Transverse colon (tissue), 4 donors: Measurements from ENCODE around the gene PRKAR1B. TPM values are rescaled to one million over a fixed set of nuclear protein-coding genes. Genes with fewer than 3 reads are reported as not detected.

ENCODE experiments used
- DNase-seq: peaks from one replicate; pipeline ENCODE4 v3.0.0-alpha.2; 2019
- H3K27ac ChIP-seq, 4 donors: fragments of 200-600 bp; sonication (generic); 2 replicates each; pipeline ENCODE4 v1.5.1; 2016 to 2018; ENCODE audit warnings: inconsistent platforms in 4 of 4
- H3K27me3 ChIP-seq: fragments of 200-600 bp; sonication (generic); 2 replicates; pipeline ENCODE4 v1.5.1; 2017; ENCODE audit warnings: inconsistent platforms
- H3K36me3 ChIP-seq, 4 donors: fragments of 200-600 bp; sonication (generic); 2 replicates each; pipeline ENCODE4 v1.5.1; 2017 to 2019; ENCODE audit warnings: inconsistent platforms in 4 of 4
- H3K4me1 ChIP-seq, 4 donors: fragments of 200-600 bp; sonication (generic); 2 replicates each; pipeline ENCODE4 v1.5.1; 2017 to 2020; ENCODE audit warnings: inconsistent platforms in 4 of 4
- H3K4me3 ChIP-seq, 4 donors: fragments of 200-600 bp; sonication (generic); 1 replicate in 1 of 4; 2 replicates in 3 of 4; pipeline versions ENCODE4 v1.5.1 to v1.6.1; 2017 to 2019; ENCODE audit warnings: inconsistent platforms in 4 of 4
- H3K9me3 ChIP-seq, 2 donors: fragments of 200-600 bp; sonication (generic); 2 replicates each; pipeline ENCODE4 v1.5.1; 2017 to 2019; ENCODE audit warnings: inconsistent platforms in 2 of 2
- EP300 ChIP-seq: sonication (generic); formaldehyde crosslinking; IDR thresholded peaks from one replicate; pipeline ENCODE4 v1.6.1; 2017; ENCODE audit warnings: antibody characterized with exemption, low read depth
- POLR2A ChIP-seq: fragments of 450-650 bp; IDR thresholded peaks from one replicate; pipeline ENCODE4 v1.6.1; 2016; ENCODE audit warnings: antibody characterized with exemption, mild to moderate bottlenecking, moderate library complexity
- POLR2AphosphoS5 ChIP-seq, 3 donors: sonication (generic); formaldehyde crosslinking; IDR thresholded peaks; one replicate each; pipeline ENCODE4 v1.6.1; 2016; ENCODE audit warnings: antibody characterized with exemption in 3 of 3
- WGBS, 2 donors: methylation state at CpG; one replicate each; pipeline ENCODE4 v1.1.5; 2018; ENCODE audit warnings: low coverage in 1 of 2; 5-methylcytosine and 5-hydroxymethylcytosine counted together
- in situ Hi-C, 4 donors: fragments of 200-750 bp; cut with MboI; loops; one replicate each; pipeline versions ENCODE4 v1.15.0 to v1.15.1; 2017; ENCODE audit warnings: low sequenced_read_pairs in 3 of 4, low pct_ligation_motif_present in 1 of 4, low pct_unique_long_range_greater_than_20kb in 1 of 4
- intact Hi-C: fragments of 100-400 bp; cut with DNase I; formaldehyde crosslinking; loops from one replicate; pipeline ENCODE4 v1.15.1; 2023; ENCODE audit warnings: low total_unique reads
- total RNA-seq, 4 donors: library from RNA; depleted of rRNA; stranded (reverse); fragments of >200 nt; gene quantifications; one replicate each; pipeline ENCODE4 v1.1.0, GENCODE V29; 2016
- TF ChIP-seq, protein P1 (sequence below), 5 experiments: fragments of 200-600 bp in 3 of 5; fragments of 450-650 bp in 2 of 5; sonication (generic) in 3 of 5; IDR thresholded peaks; 1 replicate in 2 of 5; 2 replicates in 3 of 5; pipeline ENCODE4 v1.5.1; 2016 to 2017; ENCODE audit warnings: antibody characterized with exemption in 5 of 5, inconsistent platforms in 3 of 5, mild to moderate bottlenecking in 2 of 5, moderate library complexity in 1 of 5

Gene PRKAR1B
- total RNA-seq, 4 donors from 2014 or later, result 15.7 to 53.9 (median 16.9) TPM

DNA sequence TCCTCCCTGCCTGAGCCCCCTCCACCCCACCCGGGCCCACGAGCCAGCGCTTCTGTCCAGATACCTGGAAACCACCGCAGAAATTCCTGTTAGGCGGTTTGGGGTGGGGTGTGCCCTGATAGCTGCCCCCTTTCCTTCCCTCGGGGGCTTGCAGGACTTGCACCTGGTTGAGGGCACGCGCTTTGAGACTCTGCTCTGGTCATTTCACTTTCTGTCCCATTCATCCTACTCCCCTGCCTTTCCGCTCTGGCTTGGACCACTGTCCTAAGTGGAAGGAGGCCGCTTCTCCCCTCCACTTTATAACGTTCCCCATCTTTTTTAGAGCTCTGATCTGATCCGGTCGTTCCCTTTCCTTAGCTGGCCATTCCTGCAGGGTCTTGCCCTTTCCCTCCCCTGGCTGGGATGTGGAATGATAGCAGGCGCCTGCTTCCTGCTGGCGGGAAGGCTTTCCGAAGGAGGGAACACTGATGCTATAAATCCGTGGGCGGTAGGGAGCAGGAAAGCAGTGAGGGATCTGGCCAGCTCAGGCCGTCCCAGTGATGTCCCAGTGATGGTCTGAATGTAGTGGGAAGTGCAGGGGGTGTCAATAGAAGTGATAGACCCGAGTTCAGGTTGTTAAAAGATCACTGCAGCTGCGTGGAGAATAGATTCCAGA lies 852 bp upstream of the PRKAR1B start:
- Histone ChIP-seq H3K36me3 (peaks cover 0 to 5% (median 0%) of the 10 kb centered on the region in 4 donors), H3K9me3 (no peaks in the 10 kb centered on the region), H3K27me3 (no peaks in the 10 kb centered on the region), H3K4me1 (peaks cover 0 to 46% (median 27%) of the 10 kb centered on the region in 4 donors), H3K4me3 (peak overlapping the region in 3 of 4 donors; percentile 83 to 99 (median 99)), H3K27ac (peak overlapping the region; percentile 70 to 89 (median 80))
- in situ Hi-C loops (no loop called here), intact Hi-C loops (loop anchor here (10.0 kb wide), 1 partner anchor 213 kb away; the partner anchor contains the start of gene PDGFA)
- TF ChIP-seq EP300 (no peak), POLR2AphosphoS5 (IDR thresholded peaks at IDR 0.05) (no peak), POLR2A (no peak)
- TF ChIP-seq, protein P1, sequence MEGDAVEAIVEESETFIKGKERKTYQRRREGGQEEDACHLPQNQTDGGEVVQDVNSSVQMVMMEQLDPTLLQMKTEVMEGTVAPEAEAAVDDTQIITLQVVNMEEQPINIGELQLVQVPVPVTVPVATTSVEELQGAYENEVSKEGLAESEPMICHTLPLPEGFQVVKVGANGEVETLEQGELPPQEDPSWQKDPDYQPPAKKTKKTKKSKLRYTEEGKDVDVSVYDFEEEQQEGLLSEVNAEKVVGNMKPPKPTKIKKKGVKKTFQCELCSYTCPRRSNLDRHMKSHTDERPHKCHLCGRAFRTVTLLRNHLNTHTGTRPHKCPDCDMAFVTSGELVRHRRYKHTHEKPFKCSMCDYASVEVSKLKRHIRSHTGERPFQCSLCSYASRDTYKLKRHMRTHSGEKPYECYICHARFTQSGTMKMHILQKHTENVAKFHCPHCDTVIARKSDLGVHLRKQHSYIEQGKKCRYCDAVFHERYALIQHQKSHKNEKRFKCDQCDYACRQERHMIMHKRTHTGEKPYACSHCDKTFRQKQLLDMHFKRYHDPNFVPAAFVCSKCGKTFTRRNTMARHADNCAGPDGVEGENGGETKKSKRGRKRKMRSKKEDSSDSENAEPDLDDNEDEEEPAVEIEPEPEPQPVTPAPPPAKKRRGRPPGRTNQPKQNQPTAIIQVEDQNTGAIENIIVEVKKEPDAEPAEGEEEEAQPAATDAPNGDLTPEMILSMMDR (IDR thresholded peaks at IDR 0.05), result no peak
- whole genome bisulfite sequencing, 2 donors, result 15 to 27% methylated on average over 6 to 21 of the region's 21 CpGs
- no peak for DNase-seq

DNA sequence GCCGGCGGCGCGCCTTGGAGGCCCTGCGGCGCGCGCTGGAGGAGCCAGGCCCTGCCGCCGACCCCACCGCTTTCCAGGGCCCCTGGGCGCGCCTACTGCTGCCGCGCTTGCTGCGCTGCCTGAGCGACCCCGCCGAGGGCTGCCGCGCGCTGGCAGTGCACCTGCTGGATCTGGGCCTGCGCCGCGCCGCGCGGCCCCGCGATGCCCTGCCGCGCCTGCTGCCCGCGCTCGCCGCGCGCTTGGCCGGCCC lies 302 bp downstream of the PRKAR1B start:
- Histone ChIP-seq H3K36me3 (peaks cover 0 to 5% (median 0%) of the 10 kb centered on the region in 4 donors), H3K4me3 (peak overlapping the region; percentile 74 to 99 (median 91)), H3K9me3 (no peaks in the 10 kb centered on the region), H3K27ac (peak overlapping the region; percentile 70 to 89 (median 80)), H3K27me3 (no peaks in the 10 kb centered on the region), H3K4me1 (peaks cover 0 to 35% (median 17%) of the 10 kb centered on the region in 4 donors)
- no peak for TF ChIP-seq EP300
- no peak for TF ChIP-seq POLR2AphosphoS5 (IDR thresholded peaks at IDR 0.05)
- TF ChIP-seq, protein P1 (IDR thresholded peaks at IDR 0.05), result no peak
- TF ChIP-seq POLR2A, result no peak
- in situ Hi-C loops, result no loop called here
- intact Hi-C loops, result loop anchor here (1.0 to 10.0 kb wide), 2 partner anchors 58 to 212 kb away; partner anchors contain the start of gene PDGFA
- WGBS, 2 donors, result 0% methylated on average over 9 of the region's 39 CpGs; no CpG with 5 or more reads in 1 of the 2 donors
- no peak for DNase-seq

DNA sequence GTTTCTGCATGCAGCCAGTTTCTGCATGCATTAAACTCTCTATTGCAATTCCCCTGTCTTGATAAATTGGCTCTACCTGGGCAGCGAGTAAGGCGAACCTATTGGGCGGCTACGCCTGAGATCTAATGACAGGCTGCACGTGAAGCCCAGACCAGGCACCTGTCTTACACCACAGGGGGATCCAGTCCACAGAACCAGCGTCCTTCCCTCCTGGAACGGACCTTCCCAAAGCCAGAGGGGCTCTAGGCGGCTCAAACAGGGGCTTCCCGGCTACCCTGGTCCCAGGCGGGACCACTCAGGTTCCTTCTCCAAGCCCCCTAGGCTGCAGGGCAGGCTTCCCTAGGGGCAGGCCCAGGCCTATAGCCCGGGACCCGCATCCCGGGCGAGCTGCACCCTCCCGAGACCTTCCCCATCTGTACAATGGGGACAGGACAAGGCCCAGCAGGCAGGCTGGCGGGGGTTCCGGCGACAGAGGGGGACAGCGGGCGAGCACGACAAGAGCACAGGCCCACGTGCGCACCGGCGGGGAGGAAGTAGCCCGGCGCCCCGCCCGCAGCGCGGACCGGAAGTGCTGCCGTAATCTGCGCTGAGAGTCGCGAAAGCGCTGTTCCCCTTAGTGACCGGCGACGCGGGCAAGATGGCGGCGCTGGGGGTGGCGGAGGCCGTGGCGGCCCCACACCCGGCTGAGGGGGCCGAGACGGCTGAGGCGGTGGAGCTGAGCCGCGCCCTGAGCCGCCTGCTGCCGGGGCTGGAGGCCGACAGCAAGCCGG lies 812 bp downstream of the PRKAR1B start, which contains the start of gene DNAAF5:
TSS of gene DNAAF5 (plus strand) at position 616 of the 770 bp plus-strand sequence. CDS start at position 638, 22 bp downstream.
- in situ Hi-C loops (no loop called here), intact Hi-C loops (loop anchor here (1.0 to 10.0 kb wide), 2 partner anchors 58 to 211 kb away; partner anchors contain the start of gene PDGFA)
- WGBS, 2 donors, result 19 to 87% methylated on average over 4 to 34 of the region's 56 CpGs

DNA sequence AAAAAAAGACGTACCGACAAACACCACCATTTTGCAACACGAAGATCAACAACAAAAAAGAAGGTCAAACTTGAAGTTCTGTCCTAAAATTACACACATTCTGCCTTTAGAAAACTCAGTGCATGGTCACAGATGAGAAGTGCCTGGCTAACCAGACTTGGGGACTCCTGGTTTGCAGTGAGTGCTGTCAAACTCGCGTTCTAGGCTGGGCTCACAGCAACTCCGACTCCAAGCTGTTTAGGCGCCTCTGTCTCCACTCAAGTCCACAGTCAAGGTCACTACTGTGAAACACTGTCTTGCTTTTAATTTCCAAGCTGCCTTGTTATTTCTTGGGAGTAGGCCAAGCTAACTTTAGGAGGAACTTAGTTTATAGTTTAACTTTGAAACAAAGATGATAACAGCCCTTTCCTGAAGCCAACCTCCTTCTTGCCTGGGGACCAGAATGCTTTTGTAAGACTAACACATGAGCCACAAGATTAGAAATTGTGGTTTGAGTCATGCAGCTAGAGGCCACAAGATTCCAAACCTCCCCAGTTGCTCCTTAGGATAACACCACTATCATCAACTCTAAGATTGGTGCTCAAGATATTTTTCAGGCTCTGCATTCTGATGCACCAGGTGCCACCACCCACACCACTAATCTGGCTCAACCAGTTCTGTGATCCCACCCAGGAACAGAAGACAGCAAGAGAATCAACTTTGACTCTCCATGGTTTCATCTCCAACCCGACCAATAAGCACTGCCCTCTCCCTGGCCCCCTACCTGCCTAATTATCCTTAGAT lies 1.7 kb downstream of the PRKAR1B start:
- in situ Hi-C loops, result no loop called here
- intact Hi-C loops, result loop anchor here (1.0 to 10.0 kb wide), 2 partner anchors 57 to 211 kb away; partner anchors contain the start of gene PDGFA
- no peak overlapping the region for H3K27ac ChIP-seq
- no peak for TF ChIP-seq POLR2A
- TF ChIP-seq POLR2AphosphoS5 (IDR thresholded peaks at IDR 0.05), result no peak
- TF ChIP-seq, protein P1 (IDR thresholded peaks at IDR 0.05), result no peak
- no peak for TF ChIP-seq EP300
- H3K36me3 ChIP-seq, result peaks cover 0 to 3% (median 0%) of the 10 kb centered on the region in 4 donors
- no peak for DNase-seq
- H3K4me3 ChIP-seq, result no peak overlapping the region
- no peaks in the 10 kb centered on the region for H3K27me3 ChIP-seq
- 86 to 91% methylated on average over 8 of the region's 8 CpGs for WGBS, 2 donors
- H3K9me3 ChIP-seq, result no peaks in the 10 kb centered on the region
- peaks cover 0 to 27% (median 15%) of the 10 kb centered on the region in 4 donors for H3K4me1 ChIP-seq

More for the DNA sequence above, 812 bp downstream of the PRKAR1B start, which contains the start of gene DNAAF5:
- Histone ChIP-seq H3K27ac (peak within 1 kb of the TSS; percentile 70 to 89 (median 80)), H3K27me3 (no peaks in the 10 kb centered on the region), H3K36me3 (peaks cover 0 to 5% (median 0%) of the 10 kb centered on the region in 4 donors), H3K9me3 (no peaks in the 10 kb centered on the region), H3K4me1 (peaks cover 0 to 30% (median 15%) of the 10 kb centered on the region in 4 donors), H3K4me3 (peak within 1 kb of the TSS; percentile 74 to 99 (median 91))
- TF ChIP-seq POLR2AphosphoS5 (IDR thresholded peaks at IDR 0.05), result peak; percentile 67 to 73 (median 73)
- no peak for TF ChIP-seq POLR2A
- TF ChIP-seq EP300, result peak; percentile 7
- DNase-seq, result peak; percentile 89
